PC-3 (cell line): Measurements from ENCODE around the gene MARK4. TPM values are rescaled to one million over a fixed set of nuclear protein-coding genes. Genes with fewer than 3 reads are reported as not detected.
"Not testable (repeated sequence)": the region's sequence is repeated elsewhere in the genome, so short reads cannot be mapped to it uniquely, and the experiment has no call there.

Source experiments
- ATAC-seq: fragments of 200-7000 bp; cut with Tn5 transposase; 2 replicates; pipeline ENCODE4 v1.9.1; 2020; ENCODE audit warnings: mild to moderate bottlenecking, moderate library complexity
- BruUV-seq: library from RNA; stranded (reverse); fragments of 400-500 nt; replicated peaks from 2 replicates; lab custom pipeline; 2021; lab: Mats Ljungman, UMichigan
- CTCF ChIA-PET: fragments of 300-600 bp; sonication (Branson Sonifier 250); formaldehyde crosslinking; loops from one replicate; lab custom pipeline; 2022; ENCODE audit warnings: antibody characterized with exemption; lab: Charles Lee
- POLR2A ChIA-PET: fragments of 300-600 bp; sonication (Branson Sonifier 250); formaldehyde crosslinking; loops from one replicate; lab custom pipeline; 2022; ENCODE audit warnings: antibody characterized with exemption; ENCODE audit not compliant: unreplicated experiment; lab: Charles Lee
- DNase-seq: peaks from one replicate; pipeline ENCODE4 v3.0.0-alpha.2; 2015
- H2AFZ ChIP-seq: fragments of 300-600 bp; sonication (generic); 2 replicates; pipeline ENCODE4 v1.6.0; 2016; ENCODE audit warnings: antibody characterized with exemption, low read length
- H3F3A ChIP-seq: fragments of 300-600 bp; sonication (generic); one replicate; pipeline ENCODE4 v1.6.0; 2017; ENCODE audit warnings: antibody characterized with exemption, low read length, control low read depth, mild to moderate bottlenecking; ENCODE audit not compliant: unreplicated experiment
- H3K27ac ChIP-seq: fragments of 300-600 bp; sonication (generic); 2 replicates; pipeline ENCODE4 v1.5.1; 2016; ENCODE audit warnings: mild to moderate bottlenecking, low read length
- H3K27me3 ChIP-seq: fragments of 300-600 bp; sonication (generic); 2 replicates; pipeline ENCODE4 v1.6.1; 2016; ENCODE audit warnings: low read length, mixed read lengths
- H3K36me3 ChIP-seq: fragments of 300-600 bp; sonication (generic); 2 replicates; pipeline ENCODE4 v1.6.1; 2016; ENCODE audit warnings: low read depth, mixed run types, low read length, mixed read lengths
- H3K4me1 ChIP-seq: fragments of 300-600 bp; sonication (generic); 2 replicates; pipeline ENCODE4 v1.5.1; 2016; ENCODE audit warnings: low read length; ENCODE audit not compliant: insufficient read depth
- H3K4me2 ChIP-seq: fragments of 300-600 bp; sonication (generic); 2 replicates; pipeline ENCODE4 v1.6.0; 2016; ENCODE audit warnings: low read length
- H3K4me3 ChIP-seq: fragments of 300-600 bp; sonication (generic); 2 replicates; pipeline ENCODE4 v1.5.1; 2016; ENCODE audit warnings: mild to moderate bottlenecking, low read length, mixed read lengths
- H3K79me2 ChIP-seq: fragments of 300-600 bp; sonication (generic); 2 replicates; pipeline ENCODE4 v1.6.1; 2017; ENCODE audit warnings: low read length, mixed read lengths
- H3K9ac ChIP-seq: fragments of 300-600 bp; sonication (generic); 2 replicates; pipeline ENCODE4 v1.6.0; 2016; ENCODE audit warnings: mild to moderate bottlenecking, low read length
- H3K9me2 ChIP-seq: fragments of 300-600 bp; sonication (generic); replicated peaks from 2 replicates; pipeline ENCODE4 v1.6.1; 2016; ENCODE audit warnings: mixed run types, low read length, mixed read lengths
- H3K9me3 ChIP-seq: fragments of 300-600 bp; sonication (generic); 2 replicates; pipeline ENCODE4 v1.6.1; 2016; ENCODE audit warnings: low read length, mixed read lengths
- H4K20me1 ChIP-seq: fragments of 300-600 bp; sonication (generic); 2 replicates; pipeline ENCODE4 v1.6.1; 2016; ENCODE audit warnings: low read length, mixed read lengths
- EZH2 ChIP-seq: fragments of 300-600 bp; sonication (generic); IDR thresholded peaks from one replicate; pipeline ENCODE4 v1.6.1; 2017; ENCODE audit warnings: antibody characterized with exemption, mild to moderate bottlenecking, low read length; ENCODE audit not compliant: unreplicated experiment
- EZH2phosphoT487 ChIP-seq: fragments of 300-600 bp; sonication (generic); IDR thresholded peaks from 2 replicates; pipeline ENCODE4 v1.6.1; 2018; ENCODE audit warnings: mild to moderate bottlenecking, antibody characterized with exemption, low read length, borderline replicate concordance
- intact Hi-C: fragments of 100-400 bp; cut with micrococcal nuclease; formaldehyde crosslinking; loops from 2 replicates; pipeline ENCODE4 v1.9.0; 2023
- total RNA-seq: library from RNA; depleted of rRNA; stranded (reverse); fragments of >200 nt; gene quantifications from 2 replicates; pipeline ENCODE4 v1.2.3, GENCODE V29; 2014
- TF ChIP-seq, protein P1 (sequence below): fragments of 300-600 bp; sonication (generic); conservative IDR thresholded peaks from 2 replicates; pipeline ENCODE4 v1.5.1; 2017; ENCODE audit warnings: antibody characterized with exemption, low read depth, mild to moderate bottlenecking, low read length

The MARK4 gene
- total RNA-seq, 1 experiment from 2014 or later = 12.1 TPM

DNA sequence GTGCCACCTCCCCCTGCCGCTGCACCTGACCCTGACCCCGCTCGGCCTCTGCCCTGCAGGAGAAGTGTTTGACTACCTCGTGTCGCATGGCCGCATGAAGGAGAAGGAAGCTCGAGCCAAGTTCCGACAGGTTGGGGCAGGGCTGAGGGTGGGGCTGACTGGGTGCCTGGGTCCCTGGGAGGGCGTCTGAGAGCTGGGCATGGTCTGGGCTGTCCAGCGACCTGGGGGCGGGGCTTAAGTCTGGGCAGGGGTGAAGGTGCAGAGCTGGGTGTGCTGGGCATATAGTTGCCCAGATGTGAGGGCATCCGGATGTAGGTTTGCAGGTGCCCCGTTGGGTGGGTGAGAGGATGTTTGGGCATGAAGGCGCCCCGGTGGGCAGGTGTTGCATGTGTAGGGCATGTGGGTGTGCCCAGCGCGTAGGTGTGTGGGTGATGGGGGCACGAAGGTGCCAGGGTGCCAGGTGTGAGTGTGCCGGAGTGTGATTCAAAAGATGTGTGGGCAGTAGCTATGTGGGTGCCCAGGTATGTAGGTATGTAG lies 13.8 kb downstream of the MARK4 start:
- Histone ChIP-seq H3F3A (no peaks in the 10 kb centered on the region), H3K9me3 (no peaks in the 10 kb centered on the region), H3K79me2 (no peaks in the 10 kb centered on the region), H3K9ac (no peak overlapping the region), H3K36me3 (no peaks in the 10 kb centered on the region), H3K4me2 (no peak overlapping the region), H3K4me3 (no peak overlapping the region), H3K27ac (no peak overlapping the region), H4K20me1 (no peaks in the 10 kb centered on the region), H3K27me3 (no peaks in the 10 kb centered on the region), H3K4me1 (no peaks in the 10 kb centered on the region), H3K9me2 (no peaks in the 10 kb centered on the region), H2AFZ (no peak overlapping the region)
- ChIA-PET CTCF (no interaction called here), POLR2A (no interaction called here)
- DNase-seq (no peak), ATAC-seq (no peak)
- no TSS peak for BruUV-seq
- intact Hi-C loops = no loop called here
- TF ChIP-seq EZH2 (no peak), EZH2phosphoT487 (no peak)
- TF ChIP-seq, protein P1, sequence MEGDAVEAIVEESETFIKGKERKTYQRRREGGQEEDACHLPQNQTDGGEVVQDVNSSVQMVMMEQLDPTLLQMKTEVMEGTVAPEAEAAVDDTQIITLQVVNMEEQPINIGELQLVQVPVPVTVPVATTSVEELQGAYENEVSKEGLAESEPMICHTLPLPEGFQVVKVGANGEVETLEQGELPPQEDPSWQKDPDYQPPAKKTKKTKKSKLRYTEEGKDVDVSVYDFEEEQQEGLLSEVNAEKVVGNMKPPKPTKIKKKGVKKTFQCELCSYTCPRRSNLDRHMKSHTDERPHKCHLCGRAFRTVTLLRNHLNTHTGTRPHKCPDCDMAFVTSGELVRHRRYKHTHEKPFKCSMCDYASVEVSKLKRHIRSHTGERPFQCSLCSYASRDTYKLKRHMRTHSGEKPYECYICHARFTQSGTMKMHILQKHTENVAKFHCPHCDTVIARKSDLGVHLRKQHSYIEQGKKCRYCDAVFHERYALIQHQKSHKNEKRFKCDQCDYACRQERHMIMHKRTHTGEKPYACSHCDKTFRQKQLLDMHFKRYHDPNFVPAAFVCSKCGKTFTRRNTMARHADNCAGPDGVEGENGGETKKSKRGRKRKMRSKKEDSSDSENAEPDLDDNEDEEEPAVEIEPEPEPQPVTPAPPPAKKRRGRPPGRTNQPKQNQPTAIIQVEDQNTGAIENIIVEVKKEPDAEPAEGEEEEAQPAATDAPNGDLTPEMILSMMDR = no peak

DNA sequence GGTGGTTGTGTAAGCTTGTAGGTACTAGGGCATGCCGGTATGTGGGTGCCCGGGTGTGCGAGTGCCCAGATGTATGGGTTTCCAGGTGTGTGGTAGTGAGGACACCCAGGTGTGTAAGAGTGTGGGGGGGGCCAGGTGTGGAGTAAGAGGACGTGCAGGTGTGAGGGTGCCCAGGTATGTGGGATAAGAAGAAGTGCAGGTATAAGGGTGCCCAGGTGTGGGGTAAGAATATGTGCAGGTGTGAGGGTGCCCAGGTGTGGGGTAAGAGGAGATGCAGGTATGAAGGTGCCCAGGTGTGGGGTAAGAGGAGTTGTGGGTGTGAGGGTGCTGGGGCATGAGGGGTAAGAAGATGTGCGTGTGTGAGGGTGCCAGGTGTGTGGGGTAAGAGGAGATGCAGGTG lies 14.3 kb downstream of the MARK4 start:
- TF ChIP-seq EZH2phosphoT487 (no peak), EZH2 (no peak)
- TF ChIP-seq, protein P1 = no peak
- Histone ChIP-seq H3K4me2 (no peak overlapping the region), H2AFZ (no peak overlapping the region), H3K27ac (no peak overlapping the region), H3K4me1 (no peaks in the 10 kb centered on the region), H3K9me2 (no peaks in the 10 kb centered on the region), H3K36me3 (no peaks in the 10 kb centered on the region), H3K4me3 (no peak overlapping the region), H3K9ac (no peak overlapping the region), H3K9me3 (no peaks in the 10 kb centered on the region), H3K79me2 (no peaks in the 10 kb centered on the region), H4K20me1 (no peaks in the 10 kb centered on the region), H3K27me3 (no peaks in the 10 kb centered on the region), H3F3A (no peaks in the 10 kb centered on the region)
- DNase-seq (no peak), ATAC-seq (no peak)
- ChIA-PET POLR2A (no interaction called here), CTCF (no interaction called here)
- intact Hi-C loops = no loop called here
- no TSS peak for BruUV-seq

DNA sequence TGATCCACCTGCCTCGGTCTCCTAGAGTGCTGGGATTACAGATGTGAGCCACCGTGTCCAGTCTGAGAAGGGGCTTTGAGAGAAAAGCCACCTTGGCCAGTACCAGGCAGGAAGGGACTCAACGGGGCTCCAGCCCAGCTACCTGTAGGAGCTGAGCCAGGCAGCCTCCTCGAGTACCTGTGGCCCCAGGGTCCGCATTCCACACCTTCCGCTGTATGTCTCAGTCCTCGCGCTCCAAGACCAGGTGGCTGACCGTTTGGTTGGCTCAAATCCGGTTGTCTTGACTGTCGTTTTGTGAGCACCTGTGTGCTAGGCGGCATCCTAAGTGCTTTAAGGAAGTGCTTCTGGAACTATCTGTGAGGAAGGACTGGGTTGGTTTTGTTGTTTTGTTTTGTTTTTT lies 16.2 kb downstream of the MARK4 start:
- H3K9me2 ChIP-seq = no peaks in the 10 kb centered on the region
- no peak overlapping the region for H3K4me3 ChIP-seq
- H3K27ac ChIP-seq = no peak overlapping the region
- no peak overlapping the region for H3K9ac ChIP-seq
- no peak overlapping the region for H2AFZ ChIP-seq
- ChIA-PET POLR2A (no interaction called here), CTCF (no interaction called here)
- TF ChIP-seq EZH2phosphoT487 (no peak), EZH2 (no peak)
- TF ChIP-seq, protein P1 = no peak
- ATAC-seq (no peak), DNase-seq (no peak)
- H3K27me3 ChIP-seq = no peaks in the 10 kb centered on the region
- H3K9me3 ChIP-seq = no peaks in the 10 kb centered on the region
- H3K36me3 ChIP-seq = peaks cover 7% of the 10 kb centered on the region; the same call in 1 of the 2 replicates
- intact Hi-C loops = no loop called here
- H3K4me2 ChIP-seq = no peak overlapping the region
- no peaks in the 10 kb centered on the region for H3K4me1 ChIP-seq
- no peaks in the 10 kb centered on the region for H3F3A ChIP-seq
- H4K20me1 ChIP-seq = no peaks in the 10 kb centered on the region
- H3K79me2 ChIP-seq = no peaks in the 10 kb centered on the region
- BruUV-seq = no TSS peak

DNA sequence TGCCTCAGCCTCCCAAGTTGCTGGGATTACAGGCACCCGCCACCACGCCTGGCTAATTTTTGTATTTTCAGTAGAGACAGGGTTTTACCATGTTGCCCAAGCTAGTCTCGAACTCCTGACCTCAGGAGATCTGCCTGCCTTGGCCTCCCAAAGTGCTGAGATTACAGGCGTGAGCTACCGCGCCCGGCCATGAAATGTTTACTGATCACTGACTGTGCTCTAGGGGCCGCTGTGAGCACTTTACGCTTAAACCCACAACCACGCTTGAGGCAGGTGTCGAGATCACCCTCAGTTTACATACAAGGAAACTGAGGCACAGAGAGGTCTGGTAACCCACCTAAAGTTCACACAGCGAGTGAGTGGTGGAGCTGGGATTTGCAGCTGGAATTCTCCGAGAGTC lies 18.9 kb downstream of the MARK4 start:
- intact Hi-C loops, DNase-seq, H3K79me2 ChIP-seq, POLR2A ChIA-PET, H3K9ac ChIP-seq, H2AFZ ChIP-seq, CTCF ChIA-PET, ATAC-seq, H3F3A ChIP-seq, H3K4me2 ChIP-seq, H3K36me3 ChIP-seq, H3K9me3 ChIP-seq, H3K27me3 ChIP-seq, H3K4me1 ChIP-seq, H3K27ac ChIP-seq, H3K4me3 ChIP-seq, BruUV-seq, H4K20me1 ChIP-seq, H3K9me2 ChIP-seq: not testable (repeated sequence)
